ENCODE data around the gene NPAS1.

The NPAS1 gene

DNA sequence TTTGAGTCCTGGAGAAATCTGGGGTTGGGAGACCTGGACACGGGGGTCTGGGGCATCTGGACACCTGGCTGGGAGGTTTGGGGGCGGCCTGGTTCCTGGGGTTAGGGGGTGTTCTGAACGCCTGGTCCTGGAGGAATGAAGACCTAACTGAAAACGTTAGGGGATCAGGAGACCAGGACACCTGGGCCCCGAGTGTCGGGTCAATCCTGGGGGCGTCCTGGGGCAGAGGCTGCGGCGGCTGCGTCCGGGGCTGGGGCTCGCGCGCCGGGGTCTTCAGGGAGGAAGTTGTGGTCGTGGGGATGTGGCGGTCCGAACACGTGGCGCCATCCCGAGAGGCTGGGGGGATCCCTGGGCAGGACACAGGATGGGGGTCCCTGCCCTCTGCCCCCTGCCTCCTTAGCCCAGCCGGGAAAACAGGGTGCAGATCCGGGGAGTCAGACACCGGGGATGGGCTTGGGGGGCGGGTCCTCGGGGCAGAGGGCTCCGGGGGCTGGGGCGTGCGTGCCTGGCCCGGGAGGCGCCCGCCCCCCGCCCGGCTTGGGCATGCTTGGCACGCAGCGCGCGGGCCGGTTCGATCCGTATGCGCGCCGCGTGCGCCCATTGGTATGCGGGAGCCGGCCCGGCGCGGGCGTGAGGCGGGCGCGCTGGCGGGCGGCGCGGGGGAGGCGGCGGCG is 632 bp downstream of the NPAS1 start:
- no peak for DNase-seq (ENCODE audit: low spot score)

DNA sequence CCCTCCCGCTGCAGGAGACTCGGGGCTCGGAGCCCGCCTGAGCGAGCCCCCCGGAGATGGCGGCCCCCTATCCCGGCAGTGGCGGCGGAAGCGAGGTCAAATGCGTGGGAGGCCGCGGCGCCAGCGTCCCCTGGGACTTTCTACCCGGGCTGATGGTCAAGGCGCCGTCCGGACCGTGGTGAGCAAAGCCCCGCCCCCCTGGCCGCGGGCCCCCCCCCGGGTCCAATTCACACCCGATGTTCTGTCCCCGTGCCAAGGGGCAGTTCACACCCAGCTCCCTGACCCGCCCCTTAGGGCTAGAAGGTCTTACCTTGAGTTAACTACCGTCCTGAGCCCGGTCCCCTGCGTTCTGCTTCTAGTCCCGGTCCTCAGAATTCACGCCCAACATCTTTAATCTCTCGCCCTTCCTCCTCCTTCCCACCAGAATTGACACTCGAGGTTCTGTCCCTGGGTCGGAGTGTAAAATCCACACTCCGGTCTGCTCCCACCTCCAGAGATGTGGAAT is 1.4 kb downstream of the NPAS1 start:
- DNase-seq (ENCODE audit: low spot score) = no peak

DNA sequence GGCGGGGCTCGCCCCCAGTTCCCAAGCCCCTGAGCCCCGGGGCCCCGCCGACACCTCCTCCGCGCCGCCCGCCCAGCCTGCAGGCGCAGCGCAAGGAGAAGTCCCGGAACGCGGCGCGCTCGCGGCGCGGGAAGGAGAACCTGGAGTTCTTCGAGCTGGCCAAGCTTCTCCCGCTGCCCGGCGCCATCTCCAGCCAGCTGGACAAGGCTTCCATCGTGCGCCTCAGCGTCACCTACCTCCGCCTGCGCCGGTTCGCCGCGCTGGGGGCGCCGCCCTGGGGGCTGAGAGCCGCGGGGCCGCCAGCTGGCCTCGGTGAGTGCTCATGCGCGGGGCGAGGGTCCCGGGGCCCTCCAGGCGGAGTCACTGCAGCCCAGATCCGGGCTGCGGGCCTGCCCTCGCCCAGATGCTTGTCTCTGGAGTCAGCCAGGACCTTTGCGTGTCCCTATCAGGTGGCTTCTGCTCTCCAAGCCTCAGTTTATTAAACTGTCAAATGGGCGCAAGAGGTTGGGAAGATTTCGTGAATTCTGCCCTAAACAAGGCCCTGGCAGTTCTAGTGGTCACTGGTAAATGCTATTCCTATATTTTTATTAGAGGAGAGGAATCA is 2.0 kb downstream of the NPAS1 start:
- peak; percentile 60 for DNase-seq (ENCODE audit: low spot score)

DNA sequence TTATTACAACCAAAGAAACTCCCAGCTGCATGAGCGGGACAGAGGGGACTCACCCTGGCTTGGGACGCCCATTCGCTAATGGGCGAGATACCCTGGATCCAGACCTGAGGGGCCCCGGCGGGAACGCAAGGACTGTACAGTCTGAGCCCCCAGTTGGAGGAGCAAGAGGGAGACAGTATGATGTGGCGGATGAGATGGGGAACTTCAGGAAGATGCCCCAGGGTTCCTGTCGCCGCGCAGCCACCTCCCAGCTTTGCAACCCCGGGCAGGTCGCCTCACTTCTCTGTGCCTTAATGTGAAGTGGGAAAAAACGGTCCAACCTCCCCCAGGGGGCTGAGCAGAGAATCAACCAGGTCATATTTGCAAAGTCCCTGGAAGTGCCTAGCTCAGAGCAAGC is 2.5 kb downstream of the NPAS1 start:
- no peak for DNase-seq (ENCODE audit: low spot score)

GRCh38 chr19:47022541-47023447 is 3.2 kb downstream of the NPAS1 start:
- DNase-seq (ENCODE audit: low spot score) = peak; percentile 52

DNA sequence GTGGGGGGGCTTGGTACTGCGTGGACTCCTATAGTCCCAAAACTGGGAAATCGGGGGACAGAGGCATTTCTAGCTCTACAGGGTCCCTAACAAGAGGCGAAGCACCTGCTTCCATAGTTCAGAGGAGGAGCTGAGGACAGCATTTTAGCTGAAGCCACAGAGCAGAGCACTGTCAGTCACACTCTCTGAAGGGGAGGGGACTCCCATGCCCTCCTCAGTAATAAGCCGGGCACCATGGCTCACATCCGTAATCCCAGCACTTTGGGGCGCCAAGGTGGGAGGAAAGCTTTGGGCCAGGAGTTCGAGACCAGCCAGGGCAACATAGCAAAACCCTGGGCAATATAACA is 3.8 kb downstream of the NPAS1 start:
- peak; percentile 37 for DNase-seq (ENCODE audit: low spot score)

- peak; percentile 33 for DNase-seq (ENCODE audit: low spot score)
Measured at GRCh38 chr19:47024502-47024901, 4.9 kb downstream of the NPAS1 start.

DNA sequence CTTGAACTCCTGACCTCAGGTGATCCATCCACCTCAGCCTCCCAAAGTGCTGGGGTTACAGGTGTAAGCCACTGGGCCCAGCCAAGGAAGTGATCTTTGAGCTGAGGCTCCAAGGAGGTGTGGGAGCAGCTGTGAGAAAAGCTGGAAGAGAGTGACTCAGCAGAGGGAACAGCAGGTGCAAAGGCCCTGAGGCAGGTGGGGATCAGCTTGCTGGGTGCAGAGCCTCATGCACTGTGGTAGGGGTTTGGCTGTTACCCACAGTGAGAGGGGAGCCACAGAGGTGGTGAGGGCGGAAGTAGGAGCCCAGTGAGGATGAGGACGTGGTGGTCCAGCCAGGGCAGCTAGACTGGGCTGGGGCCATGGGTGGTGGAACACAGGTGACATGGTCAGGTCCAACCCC is 6.5 kb downstream of the NPAS1 start:
- DNase-seq (ENCODE audit: low spot score) = peak; percentile 24

DNA sequence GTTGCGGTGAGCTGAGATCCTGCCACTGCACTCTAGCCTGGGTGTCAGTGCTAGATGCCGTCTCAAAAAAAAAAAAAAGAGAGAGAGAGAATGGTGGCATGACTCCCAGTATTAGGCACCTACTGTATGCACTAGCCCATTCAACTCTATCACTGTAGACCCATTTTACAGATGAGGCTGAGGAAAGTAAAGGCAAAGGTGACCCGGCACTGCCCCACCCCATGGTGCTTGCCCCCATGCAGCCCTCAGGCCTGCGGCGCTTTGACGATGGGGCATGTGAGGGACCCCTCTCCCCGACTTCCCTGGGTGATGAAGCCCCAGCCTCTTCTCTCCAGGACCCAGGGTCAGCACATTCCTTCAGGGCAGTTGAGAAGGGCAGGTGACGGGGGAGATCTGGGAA is 7.3 kb downstream of the NPAS1 start:
- no peak for DNase-seq (ENCODE audit: low spot score)

DNA sequence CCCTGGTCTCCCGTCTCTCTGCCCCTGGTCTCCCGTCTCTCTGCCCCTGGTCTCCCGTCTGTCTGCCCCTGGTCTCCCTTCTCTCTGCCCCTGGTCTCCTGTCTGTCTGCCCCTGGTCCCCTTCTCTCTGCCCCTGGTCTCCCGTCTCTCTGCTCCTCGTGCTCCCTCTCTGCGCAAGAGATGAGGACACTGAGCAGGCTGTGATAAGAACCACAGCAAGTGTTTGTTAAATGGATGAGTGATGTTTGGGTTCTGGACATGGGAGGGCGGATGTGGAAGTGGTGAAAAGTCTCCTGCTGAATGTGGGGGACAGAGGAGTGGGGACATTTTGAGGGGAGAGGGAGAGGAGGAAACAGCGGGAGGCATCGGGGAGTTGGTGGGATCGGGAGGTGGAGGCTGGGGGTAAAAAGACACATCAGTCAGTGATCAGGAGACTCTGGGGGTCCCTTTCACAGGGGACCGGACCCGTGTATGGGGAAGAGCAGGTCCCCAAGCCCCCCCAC is 8.0 kb downstream of the NPAS1 start:
- DNase-seq (ENCODE audit: low spot score) = no peak

GRCh38 chr19:47028195-47028601 is 8.6 kb downstream of the NPAS1 start:
- no peak for DNase-seq (ENCODE audit: low spot score)

- DNase-seq (ENCODE audit: low spot score) = peak; percentile 74
Measured at GRCh38 chr19:47032171-47032811, 12.7 kb downstream of the NPAS1 start.

DNA sequence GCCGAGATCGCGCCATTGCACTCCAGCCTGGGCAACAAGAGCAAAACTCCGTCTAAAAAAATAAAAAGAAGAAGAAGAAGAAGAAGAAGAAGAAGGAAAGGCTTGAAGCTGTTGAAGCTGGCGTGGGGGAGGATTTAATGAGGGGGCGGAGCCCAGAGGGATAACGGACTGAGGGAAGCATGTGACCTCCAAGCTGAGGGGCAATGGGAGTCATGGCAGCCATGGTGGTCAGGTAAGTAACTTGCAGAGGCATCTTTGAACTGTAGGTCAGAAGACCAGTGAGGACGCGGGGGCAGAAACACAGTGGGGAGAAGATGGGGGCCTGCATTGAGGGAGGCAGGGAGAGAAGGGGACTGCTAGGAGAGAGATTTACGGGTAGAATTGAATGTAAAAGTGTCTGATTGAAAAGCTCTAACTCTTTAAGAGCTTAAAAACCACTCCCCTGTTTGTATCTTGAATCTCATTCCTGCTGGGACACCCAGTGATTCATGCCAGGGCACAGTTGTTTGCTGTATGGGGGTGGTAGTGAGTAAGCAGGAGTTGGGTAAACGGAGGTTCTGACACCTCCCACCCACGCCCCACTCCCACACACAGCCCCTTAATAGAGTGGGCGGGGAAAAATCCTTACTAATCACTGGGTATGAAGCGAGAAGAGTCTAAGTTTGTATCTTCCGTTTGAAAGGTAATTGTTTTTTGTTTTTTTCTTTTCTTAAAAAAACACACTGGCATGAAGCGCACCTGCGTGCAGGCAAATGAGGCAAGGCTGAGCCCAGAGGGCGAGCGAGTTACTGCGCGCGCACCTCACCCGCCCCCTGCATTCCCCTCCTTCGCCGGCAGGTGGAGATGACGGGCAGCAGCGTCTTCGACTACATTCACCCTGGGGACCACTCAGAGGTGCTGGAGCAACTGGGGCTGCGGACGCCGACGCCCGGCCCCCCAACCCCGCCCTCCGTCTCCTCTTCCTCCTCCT is 15.8 kb downstream of the NPAS1 start:
- DNase-seq (ENCODE audit: low spot score) = peak; percentile 95

DNA sequence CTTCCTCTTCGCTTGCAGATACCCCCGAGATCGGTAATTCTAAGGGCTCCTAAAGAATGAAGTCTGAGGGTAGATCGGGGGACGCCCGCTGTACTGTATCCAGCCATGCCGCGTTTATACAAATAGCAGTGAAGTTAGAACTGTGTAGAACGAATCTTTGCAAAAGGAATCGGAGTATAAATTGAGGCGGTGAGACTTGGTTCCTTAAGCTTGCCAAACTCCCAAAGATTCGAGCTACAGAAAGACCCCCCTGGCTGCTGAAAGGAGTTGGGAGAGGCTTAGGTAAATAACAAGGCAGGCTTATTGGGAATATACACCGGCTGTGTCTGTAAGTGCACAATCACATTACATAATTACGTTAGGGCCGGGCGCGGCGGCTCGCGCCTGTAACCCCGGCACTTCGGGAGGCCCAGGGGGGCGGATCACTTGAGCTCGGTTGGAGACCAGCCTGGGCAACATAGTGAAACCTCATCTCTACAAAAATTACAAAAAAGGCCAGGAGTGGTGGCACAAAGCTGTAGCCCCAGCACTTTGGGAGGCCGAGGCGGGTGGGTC is 16.5 kb downstream of the NPAS1 start:
- peak; percentile 58 for DNase-seq (ENCODE audit: low spot score)

GRCh38 chr19:47037766-47038165 is 18.1 kb downstream of the NPAS1 start:
- DNase-seq (ENCODE audit: low spot score) = no peak

DNA sequence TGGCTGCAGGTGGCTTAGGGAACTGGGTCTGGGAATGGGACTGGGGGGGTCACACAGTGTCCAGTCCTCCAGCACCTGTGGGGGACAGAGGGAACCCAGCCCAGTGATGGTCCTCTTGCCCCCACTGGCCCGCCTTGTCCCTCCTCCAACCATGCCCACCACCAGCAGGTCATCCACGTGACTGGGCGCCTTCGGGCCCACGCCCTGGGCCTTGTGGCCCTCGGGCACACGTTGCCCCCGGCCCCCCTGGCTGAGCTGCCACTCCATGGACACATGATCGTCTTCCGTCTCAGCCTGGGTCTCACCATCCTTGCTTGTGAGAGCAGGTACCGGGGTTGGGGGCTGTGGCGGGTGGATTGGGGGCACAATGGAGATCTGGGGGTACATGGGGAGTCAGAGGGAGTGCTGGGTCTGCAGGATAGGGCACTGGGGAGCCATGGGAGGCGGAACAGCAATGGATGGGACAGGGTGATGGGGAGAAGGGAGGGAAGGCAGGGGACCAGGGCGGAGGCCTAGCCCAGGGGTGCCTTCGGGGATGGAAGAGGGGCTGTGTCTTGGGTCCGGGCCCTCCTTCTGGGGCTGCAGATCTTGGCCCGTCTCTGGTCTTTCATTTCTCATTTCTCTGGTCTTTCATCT is 19.7 kb downstream of the NPAS1 start:
- DNase-seq (ENCODE audit: low spot score) = no peak

- no peak for DNase-seq (ENCODE audit: low spot score)
Measured at GRCh38 chr19:47040869-47041268, 21.2 kb downstream of the NPAS1 start.

DNA sequence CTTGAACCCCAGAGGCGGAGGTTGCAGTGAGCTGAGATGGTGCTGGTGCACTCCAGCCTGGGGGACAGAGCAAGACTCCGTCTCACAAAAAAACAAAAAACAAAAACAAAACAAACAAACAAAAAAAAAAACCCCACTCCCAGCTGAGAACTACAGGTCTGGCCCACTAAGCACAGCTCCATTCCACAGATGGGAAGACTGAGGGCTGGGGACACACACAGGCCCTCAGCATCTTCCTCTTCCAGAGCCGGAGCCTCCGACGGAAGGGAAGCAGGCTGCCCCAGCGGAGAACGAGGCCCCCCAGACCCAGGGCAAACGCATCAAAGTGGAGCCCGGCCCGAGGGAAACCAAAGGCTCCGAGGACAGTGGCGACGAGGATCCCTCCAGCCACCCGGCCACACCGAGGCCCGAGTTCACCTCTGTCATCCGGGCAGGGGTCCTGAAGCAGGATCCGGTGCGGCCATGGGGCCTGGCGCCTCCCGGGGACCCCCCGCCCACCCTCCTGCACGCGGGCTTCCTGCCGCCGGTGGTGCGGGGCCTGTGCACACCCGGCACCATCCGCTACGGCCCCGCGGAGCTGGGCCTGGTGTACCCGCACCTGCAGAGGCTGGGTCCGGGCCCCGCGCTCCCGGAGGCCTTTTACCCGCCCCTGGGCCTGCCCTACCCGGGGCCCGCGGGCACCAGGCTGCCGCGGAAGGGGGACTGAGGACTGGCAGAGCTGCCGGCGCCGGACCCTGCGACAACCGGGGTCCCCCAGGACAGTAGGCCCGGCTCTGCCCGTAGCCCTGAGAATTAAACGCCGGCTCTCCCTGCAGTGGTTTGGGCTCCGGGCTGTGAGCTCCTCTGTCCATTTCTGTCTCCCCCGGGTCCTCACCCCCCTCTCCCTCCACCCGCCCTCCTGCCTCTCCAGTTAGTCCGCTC is 25.6 kb downstream of the NPAS1 start:
- no peak for DNase-seq (ENCODE audit: low spot score)

DNA sequence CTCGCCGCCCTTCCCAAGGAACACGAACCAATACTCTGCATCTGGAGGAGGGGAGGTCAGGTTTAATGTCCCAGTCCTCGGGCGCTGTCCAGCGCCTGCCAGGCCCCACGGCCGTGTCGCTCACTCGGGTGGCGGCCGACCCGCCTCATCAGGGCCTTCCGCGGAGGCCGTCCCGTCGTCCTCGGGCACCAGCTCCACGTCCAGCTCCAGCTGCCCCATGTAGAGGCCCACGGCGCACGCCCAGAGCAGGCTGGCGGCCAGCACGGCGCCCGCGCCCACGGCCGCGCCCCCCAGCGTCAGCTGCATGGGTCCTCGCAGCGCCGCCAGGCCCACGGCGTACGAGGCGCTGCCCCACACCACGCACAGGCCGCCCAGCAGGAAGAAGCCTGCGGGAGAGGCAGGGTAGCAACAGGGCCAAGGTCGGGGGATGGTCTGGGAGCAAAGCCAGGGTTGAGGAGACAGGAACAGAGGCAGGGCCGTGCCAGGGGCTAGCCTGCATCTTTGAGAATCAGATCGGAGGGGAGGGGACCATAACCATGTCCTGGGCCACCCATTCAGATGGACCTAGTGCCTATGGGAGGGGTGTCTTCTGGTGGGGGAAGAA is 26.3 kb downstream of the NPAS1 start:
- no peak for DNase-seq (ENCODE audit: low spot score)

Data from ecto neural progenitor cell (in vitro differentiated cells).